OCI-LY7 (cell line): ENCODE measurements around the gene TDRD15. TPM values are rescaled to one million over a fixed set of nuclear protein-coding genes. Genes with fewer than 3 reads are reported as not detected.

Experiments
- BruUV-seq: library from RNA; stranded (reverse); fragments of 400-500 nt; replicated peaks from 2 replicates; lab custom pipeline; 2021; lab: Mats Ljungman, UMichigan
- CTCF ChIA-PET: fragments of 300-600 bp; sonication (Branson Sonifier 250); formaldehyde crosslinking; loops from one replicate; lab custom pipeline; 2022; ENCODE audit warnings: antibody characterized with exemption; ENCODE audit not compliant: unreplicated experiment; lab: Charles Lee
- POLR2A ChIA-PET: fragments of 300-600 bp; sonication (Branson Sonifier 250); formaldehyde crosslinking; loops from one replicate; lab custom pipeline; 2022; ENCODE audit warnings: antibody characterized with exemption; lab: Charles Lee
- DNase-seq: peaks from one replicate; pipeline ENCODE4 v3.0.0-alpha.2; 2015; ENCODE audit warnings: low spot score
- H2AFZ ChIP-seq: fragments of 200-600 bp; sonication (generic), shearing (Covaris generic); 2 replicates; pipeline ENCODE4 v1.6.1; 2014; ENCODE audit warnings: mild to moderate bottlenecking, antibody characterized with exemption, low read length, moderate library complexity
- H3K27ac ChIP-seq: fragments of 200-600 bp; sonication (generic); 2 replicates; pipeline ENCODE4 v1.5.1; 2014; ENCODE audit warnings: mixed run types, low read depth, mild to moderate bottlenecking, moderate library complexity, low read length, inconsistent platforms; ENCODE audit not compliant: poor library complexity, severe bottlenecking
- H3K36me3 ChIP-seq: fragments of 200-600 bp; sonication (generic); 2 replicates; pipeline ENCODE4 v1.6.1; 2014; ENCODE audit warnings: mild to moderate bottlenecking, antibody characterized with exemption, low read length, moderate library complexity, mixed read lengths; ENCODE audit not compliant: insufficient read depth
- H3K4me1 ChIP-seq: fragments of 200-600 bp; sonication (generic); 2 replicates; pipeline ENCODE4 v1.5.1; 2014; ENCODE audit warnings: mild to moderate bottlenecking, low read length; ENCODE audit not compliant: insufficient read depth, poor library complexity, severe bottlenecking
- H3K4me2 ChIP-seq: fragments of 200-600 bp; sonication (generic); 2 replicates; pipeline ENCODE4 v1.6.1; 2014; ENCODE audit warnings: mild to moderate bottlenecking, low read length
- H3K4me3 ChIP-seq: fragments of 200-600 bp; sonication (generic); 2 replicates; pipeline ENCODE4 v1.5.1; 2014; ENCODE audit warnings: mild to moderate bottlenecking, low read depth, low read length; ENCODE audit not compliant: poor library complexity, severe bottlenecking
- H3K79me2 ChIP-seq: fragments of 200-600 bp; sonication (generic); 2 replicates; pipeline ENCODE4 v1.6.1; 2016; ENCODE audit warnings: low read depth, mild to moderate bottlenecking, low read length, moderate library complexity, mixed read lengths; ENCODE audit not compliant: insufficient read depth
- H3K9me2 ChIP-seq: fragments of 200-600 bp; sonication (generic); 2 replicates; pipeline ENCODE4 v1.6.1; 2016; ENCODE audit warnings: mild to moderate bottlenecking, low read length, mixed read lengths; ENCODE audit not compliant: insufficient read depth
- H3K9me3 ChIP-seq: fragments of 200-600 bp; sonication (generic); 2 replicates; pipeline ENCODE4 v1.6.1; 2014; ENCODE audit warnings: mild to moderate bottlenecking, mixed run types, low read length, mixed read lengths
- H4K20me1 ChIP-seq: fragments of 200-600 bp; sonication (generic); 2 replicates; pipeline ENCODE4 v1.6.1; 2014; ENCODE audit warnings: mild to moderate bottlenecking, antibody characterized with exemption, low read length, moderate library complexity, mixed read lengths; ENCODE audit not compliant: insufficient read depth
- EZH2phosphoT487 ChIP-seq: fragments of 200-600 bp; sonication (generic); IDR thresholded peaks from 2 replicates; pipeline ENCODE4 v1.6.1; 2018; ENCODE audit warnings: low read depth, borderline replicate concordance, mild to moderate bottlenecking, mixed run types, antibody characterized with exemption, low read length, moderate library complexity, mixed read lengths
- intact Hi-C: fragments of 100-400 bp; cut with micrococcal nuclease; formaldehyde crosslinking; loops from one replicate; pipeline ENCODE4 v1.10.0; 2022; ENCODE audit not compliant: unreplicated experiment
- total RNA-seq, 2 experiments: library from RNA; depleted of rRNA in 1 of 2; stranded (reverse); fragments of >200 nt in 1 of 2; shearing (Covaris generic) in 1 of 2; gene quantifications; 2 replicates each; pipeline ENCODE4 v1.2.3, GENCODE V29; 2014 to 2022
- TF ChIP-seq, protein P1 (sequence below): fragments of 200-600 bp; sonication (generic); conservative IDR thresholded peaks from 2 replicates; pipeline ENCODE4 v1.5.1; 2014; ENCODE audit warnings: mild to moderate bottlenecking, antibody characterized with exemption, low read length, moderate library complexity, mixed read lengths

The TDRD15 gene
- total RNA-seq, 2 experiments from 2014 or later = not detected

DNA sequence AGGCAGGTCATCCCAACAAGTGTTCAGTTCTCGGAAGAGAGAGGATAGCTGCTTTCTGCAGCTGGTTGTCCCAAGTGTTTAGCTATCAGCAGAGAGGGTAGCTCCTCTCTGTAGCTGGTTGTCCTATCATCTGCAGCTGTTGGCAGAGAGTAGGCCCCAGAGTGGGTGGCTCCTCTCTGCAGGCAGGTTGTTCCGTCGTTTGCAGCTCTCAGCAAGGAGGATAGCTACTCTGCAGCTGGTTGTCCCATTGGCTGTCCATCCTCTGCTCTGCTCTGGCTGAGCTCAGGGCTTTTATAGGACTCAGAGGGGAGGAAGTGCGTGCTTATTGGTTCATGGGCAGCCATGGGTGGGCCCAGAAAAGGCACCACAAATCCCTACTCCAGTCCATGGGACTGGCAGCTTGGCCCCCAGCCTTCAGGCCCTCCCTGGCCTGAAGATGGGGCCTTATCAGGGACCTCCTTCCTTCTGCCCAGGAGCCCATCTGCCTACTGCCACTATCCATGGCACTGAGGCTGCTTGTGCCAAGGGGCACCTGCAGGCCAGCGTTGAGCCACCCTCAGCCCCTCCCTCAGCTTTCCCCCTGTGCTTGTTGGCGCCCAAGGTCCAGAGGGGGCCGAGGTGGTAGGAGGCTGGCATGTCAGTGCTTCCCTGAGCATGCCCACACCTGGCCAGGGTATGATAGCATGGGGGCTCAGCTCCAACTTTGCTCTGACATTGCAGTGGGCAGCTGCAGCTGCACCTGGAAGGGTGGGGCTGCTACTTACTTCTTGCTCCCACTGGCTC, 38.3 kb downstream of the TDRD15 start:
- ChIA-PET CTCF (no interaction called here), POLR2A (no interaction called here)
- H3K79me2 ChIP-seq = no peaks in the 10 kb centered on the region
- intact Hi-C loops = no loop called here
- no peak overlapping the region for H3K27ac ChIP-seq
- H3K9me3 ChIP-seq = no peaks in the 10 kb centered on the region
- no peak overlapping the region for H3K4me3 ChIP-seq
- H3K36me3 ChIP-seq = no peaks in the 10 kb centered on the region
- no peak for DNase-seq
- H4K20me1 ChIP-seq = no peaks in the 10 kb centered on the region
- H3K4me2 ChIP-seq = no peak overlapping the region
- TF ChIP-seq, protein P1, sequence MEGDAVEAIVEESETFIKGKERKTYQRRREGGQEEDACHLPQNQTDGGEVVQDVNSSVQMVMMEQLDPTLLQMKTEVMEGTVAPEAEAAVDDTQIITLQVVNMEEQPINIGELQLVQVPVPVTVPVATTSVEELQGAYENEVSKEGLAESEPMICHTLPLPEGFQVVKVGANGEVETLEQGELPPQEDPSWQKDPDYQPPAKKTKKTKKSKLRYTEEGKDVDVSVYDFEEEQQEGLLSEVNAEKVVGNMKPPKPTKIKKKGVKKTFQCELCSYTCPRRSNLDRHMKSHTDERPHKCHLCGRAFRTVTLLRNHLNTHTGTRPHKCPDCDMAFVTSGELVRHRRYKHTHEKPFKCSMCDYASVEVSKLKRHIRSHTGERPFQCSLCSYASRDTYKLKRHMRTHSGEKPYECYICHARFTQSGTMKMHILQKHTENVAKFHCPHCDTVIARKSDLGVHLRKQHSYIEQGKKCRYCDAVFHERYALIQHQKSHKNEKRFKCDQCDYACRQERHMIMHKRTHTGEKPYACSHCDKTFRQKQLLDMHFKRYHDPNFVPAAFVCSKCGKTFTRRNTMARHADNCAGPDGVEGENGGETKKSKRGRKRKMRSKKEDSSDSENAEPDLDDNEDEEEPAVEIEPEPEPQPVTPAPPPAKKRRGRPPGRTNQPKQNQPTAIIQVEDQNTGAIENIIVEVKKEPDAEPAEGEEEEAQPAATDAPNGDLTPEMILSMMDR = no peak
- no peak for TF ChIP-seq EZH2phosphoT487
- no peak overlapping the region for H2AFZ ChIP-seq
- BruUV-seq = no TSS peak
- H3K4me1 ChIP-seq = no peaks in the 10 kb centered on the region
- no peaks in the 10 kb centered on the region for H3K9me2 ChIP-seq

DNA sequence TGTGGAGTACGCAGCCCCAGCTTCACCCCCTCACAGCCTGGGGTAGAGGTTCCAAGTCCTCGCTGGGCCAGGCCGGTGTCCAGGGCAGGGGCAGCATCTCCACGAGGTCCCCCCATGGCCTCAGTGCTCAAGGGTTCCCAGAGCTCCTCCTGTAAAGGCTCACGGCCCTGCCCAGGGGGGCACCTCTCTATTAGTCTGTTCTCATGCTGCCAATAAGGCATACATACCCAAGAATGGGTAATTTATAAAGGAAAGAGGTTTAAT, 38.8 kb downstream of the TDRD15 start:
- ChIA-PET CTCF (no interaction called here), POLR2A (no interaction called here)
- no peak overlapping the region for H2AFZ ChIP-seq
- no peak overlapping the region for H3K27ac ChIP-seq
- no peaks in the 10 kb centered on the region for H3K36me3 ChIP-seq
- H3K4me3 ChIP-seq = no peak overlapping the region
- no TSS peak for BruUV-seq
- no peaks in the 10 kb centered on the region for H3K9me3 ChIP-seq
- H3K9me2 ChIP-seq = no peaks in the 10 kb centered on the region
- intact Hi-C loops = no loop called here
- no peaks in the 10 kb centered on the region for H3K4me1 ChIP-seq
- H3K4me2 ChIP-seq = no peak overlapping the region
- no peak for DNase-seq
- H3K79me2 ChIP-seq = no peaks in the 10 kb centered on the region
- H4K20me1 ChIP-seq = no peaks in the 10 kb centered on the region
- no peak for TF ChIP-seq EZH2phosphoT487
- TF ChIP-seq, protein P1 = no peak

DNA sequence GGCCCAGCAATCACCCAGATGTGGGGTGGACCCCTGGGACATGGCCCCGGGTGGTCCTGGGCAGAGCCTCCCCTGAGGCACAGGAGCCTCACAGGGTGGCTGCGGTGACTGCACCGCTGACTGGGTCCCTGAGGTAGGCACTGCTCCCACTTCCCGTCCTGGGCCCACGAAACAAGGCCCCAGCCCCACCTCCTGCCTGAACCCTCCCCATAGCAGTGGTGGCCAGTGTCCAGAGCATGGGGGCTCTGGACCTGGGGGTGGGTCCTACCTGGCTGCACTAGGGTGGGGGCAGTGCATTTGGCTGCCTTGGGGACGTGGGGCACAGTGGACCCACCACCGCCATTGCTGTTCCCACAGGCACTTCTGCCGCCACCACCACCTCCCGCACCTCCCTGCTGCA, 39.4 kb downstream of the TDRD15 start:
- CTCF ChIA-PET = no interaction called here
- no peaks in the 10 kb centered on the region for H3K36me3 ChIP-seq
- H3K9me3 ChIP-seq = no peaks in the 10 kb centered on the region
- no peak overlapping the region for H3K4me3 ChIP-seq
- no peaks in the 10 kb centered on the region for H3K9me2 ChIP-seq
- H3K79me2 ChIP-seq = no peaks in the 10 kb centered on the region
- BruUV-seq = no TSS peak
- no peak for DNase-seq
- H3K27ac ChIP-seq = no peak overlapping the region
- H3K4me1 ChIP-seq = no peaks in the 10 kb centered on the region
- intact Hi-C loops = no loop called here
- H2AFZ ChIP-seq = no peak overlapping the region
- TF ChIP-seq, protein P1 = no peak
- no peak for TF ChIP-seq EZH2phosphoT487
- no peaks in the 10 kb centered on the region for H4K20me1 ChIP-seq
- POLR2A ChIA-PET = no interaction called here
- no peak overlapping the region for H3K4me2 ChIP-seq
